ENCODE measurements around the gene BIRC2. TPM values are rescaled to one million over a fixed set of nuclear protein-coding genes. Genes with fewer than 3 reads are reported as not detected.

BIRC2 gene
- total and polyA plus RNA-seq, 3 donors from 2014 or later, result 41.3 to 73.1 (median 62.7) TPM

DNA sequence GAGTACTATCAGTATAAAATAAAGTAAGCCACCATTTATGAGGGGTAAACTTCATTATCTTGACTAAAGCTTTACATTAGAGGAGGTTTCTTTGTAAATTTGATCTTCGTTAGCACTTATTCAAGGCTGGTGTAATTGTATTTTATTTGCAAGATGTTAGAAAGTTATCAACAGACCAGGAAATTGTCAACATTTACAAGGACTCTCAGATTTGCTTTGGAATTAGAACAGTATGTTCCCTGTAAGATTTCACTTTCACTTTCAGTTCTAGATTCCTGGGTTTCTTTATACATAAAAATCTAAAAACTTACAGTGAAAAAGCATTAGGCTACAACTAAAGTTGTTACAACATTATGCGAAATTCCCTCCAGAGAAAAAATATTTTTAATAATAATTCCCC, 34.3 kb upstream of the BIRC2 start:
- H3K27me3 ChIP-seq, result no peaks in the 10 kb centered on the region
- no peak for DNase-seq
- no peaks in the 10 kb centered on the region for H3K36me3 ChIP-seq (ENCODE audit: low read depth, missing control alignments)
- intact Hi-C loops (cut with DNase I; ENCODE audit: low total_unique reads), result no loop called here
- no peaks in the 10 kb centered on the region for H3K4me1 ChIP-seq
- no peaks in the 10 kb centered on the region for H3K9me3 ChIP-seq
- WGBS, 2 donors, result 23 to 29% methylated on average over 2 of the region's 2 CpGs
- TF ChIP-seq POLR2A (IDR thresholded peaks at IDR 0.05), result no peak
- TF ChIP-seq, protein P1, sequence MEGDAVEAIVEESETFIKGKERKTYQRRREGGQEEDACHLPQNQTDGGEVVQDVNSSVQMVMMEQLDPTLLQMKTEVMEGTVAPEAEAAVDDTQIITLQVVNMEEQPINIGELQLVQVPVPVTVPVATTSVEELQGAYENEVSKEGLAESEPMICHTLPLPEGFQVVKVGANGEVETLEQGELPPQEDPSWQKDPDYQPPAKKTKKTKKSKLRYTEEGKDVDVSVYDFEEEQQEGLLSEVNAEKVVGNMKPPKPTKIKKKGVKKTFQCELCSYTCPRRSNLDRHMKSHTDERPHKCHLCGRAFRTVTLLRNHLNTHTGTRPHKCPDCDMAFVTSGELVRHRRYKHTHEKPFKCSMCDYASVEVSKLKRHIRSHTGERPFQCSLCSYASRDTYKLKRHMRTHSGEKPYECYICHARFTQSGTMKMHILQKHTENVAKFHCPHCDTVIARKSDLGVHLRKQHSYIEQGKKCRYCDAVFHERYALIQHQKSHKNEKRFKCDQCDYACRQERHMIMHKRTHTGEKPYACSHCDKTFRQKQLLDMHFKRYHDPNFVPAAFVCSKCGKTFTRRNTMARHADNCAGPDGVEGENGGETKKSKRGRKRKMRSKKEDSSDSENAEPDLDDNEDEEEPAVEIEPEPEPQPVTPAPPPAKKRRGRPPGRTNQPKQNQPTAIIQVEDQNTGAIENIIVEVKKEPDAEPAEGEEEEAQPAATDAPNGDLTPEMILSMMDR (IDR thresholded peaks at IDR 0.05), result no peak
- H3K4me3 ChIP-seq, result peak overlapping the region in 1 of 2 donors; percentile 16
- H3K27ac ChIP-seq, result peak overlapping the region; percentile 90 to 91

DNA sequence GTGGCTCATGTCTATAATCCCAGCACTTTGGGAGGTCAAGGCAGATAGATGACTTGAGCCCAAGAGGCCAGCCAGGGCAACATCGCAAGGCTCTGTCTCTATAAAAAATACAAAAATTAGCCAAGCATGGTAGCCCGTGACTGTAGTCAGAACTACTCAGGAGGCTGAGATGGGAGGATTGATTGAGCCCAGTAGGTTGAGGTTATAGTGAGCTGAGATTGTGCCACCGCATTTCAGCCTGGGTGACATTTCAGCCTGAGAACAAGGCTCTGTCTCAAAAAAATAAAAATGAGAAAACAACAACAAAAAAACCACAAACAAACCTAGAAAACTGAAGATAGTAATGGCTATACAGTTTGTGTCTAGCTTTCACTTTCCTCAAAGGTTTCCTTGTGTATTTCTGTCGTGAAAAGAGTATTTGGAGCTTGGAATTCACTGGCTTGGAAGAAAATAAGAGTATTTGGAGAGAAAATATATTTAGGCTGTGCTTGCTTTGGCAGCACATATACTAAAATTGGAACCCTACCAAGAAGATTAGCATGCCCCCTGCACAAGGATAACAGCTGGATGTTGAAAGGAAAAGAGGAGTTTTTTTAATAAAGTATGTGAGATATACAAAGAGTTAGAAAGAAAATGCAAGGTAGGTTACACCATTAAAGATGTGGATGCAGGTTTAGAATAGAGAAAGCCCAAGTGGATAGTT, 33.6 kb upstream of the BIRC2 start:
- DNase-seq, result no peak
- peak overlapping the region; percentile 90 to 91 for H3K27ac ChIP-seq
- H3K36me3 ChIP-seq (ENCODE audit: low read depth, missing control alignments), result no peaks in the 10 kb centered on the region
- peak overlapping the region in 1 of 2 donors; percentile 16 for H3K4me3 ChIP-seq
- intact Hi-C loops (cut with DNase I; ENCODE audit: low total_unique reads), result no loop called here
- TF ChIP-seq POLR2A (IDR thresholded peaks at IDR 0.05), result no peak
- TF ChIP-seq, protein P1 (IDR thresholded peaks at IDR 0.05), result no peak
- H3K4me1 ChIP-seq, result no peaks in the 10 kb centered on the region
- 48 to 58% methylated on average over 4 of the region's 4 CpGs for WGBS, 2 donors
- no peaks in the 10 kb centered on the region for H3K9me3 ChIP-seq
- no peaks in the 10 kb centered on the region for H3K27me3 ChIP-seq

DNA sequence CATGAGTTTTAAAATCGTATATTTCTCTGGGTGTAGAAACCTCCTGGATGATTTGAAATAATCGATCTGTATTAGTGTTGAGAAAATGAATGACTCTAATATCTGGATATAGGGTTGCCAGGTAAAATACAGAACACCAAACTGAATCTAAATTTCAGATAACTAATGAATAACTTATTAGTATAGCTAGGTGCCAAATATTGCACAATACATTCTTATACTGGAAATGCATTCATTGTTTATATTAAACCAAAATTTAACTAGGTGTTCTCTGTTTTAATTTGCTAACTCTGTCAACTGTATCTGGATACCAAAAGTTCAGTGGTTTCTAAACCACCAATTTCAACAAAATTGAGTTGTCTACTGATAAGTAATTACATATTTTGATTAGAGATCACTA, 32.2 kb upstream of the BIRC2 start:
- no peaks in the 10 kb centered on the region for H3K9me3 ChIP-seq
- H3K27me3 ChIP-seq, result no peaks in the 10 kb centered on the region
- TF ChIP-seq, protein P1 (IDR thresholded peaks at IDR 0.05), result no peak
- TF ChIP-seq POLR2A (IDR thresholded peaks at IDR 0.05), result no peak
- H3K4me3 ChIP-seq, result no peak overlapping the region
- no peaks in the 10 kb centered on the region for H3K36me3 ChIP-seq (ENCODE audit: low read depth, missing control alignments)
- intact Hi-C loops (cut with DNase I; ENCODE audit: low total_unique reads), result no loop called here
- WGBS, 2 donors, result 87 to 89% methylated on average over 2 of the region's 2 CpGs
- H3K27ac ChIP-seq, result no peak overlapping the region
- DNase-seq, result no peak
- H3K4me1 ChIP-seq, result no peaks in the 10 kb centered on the region

DNA sequence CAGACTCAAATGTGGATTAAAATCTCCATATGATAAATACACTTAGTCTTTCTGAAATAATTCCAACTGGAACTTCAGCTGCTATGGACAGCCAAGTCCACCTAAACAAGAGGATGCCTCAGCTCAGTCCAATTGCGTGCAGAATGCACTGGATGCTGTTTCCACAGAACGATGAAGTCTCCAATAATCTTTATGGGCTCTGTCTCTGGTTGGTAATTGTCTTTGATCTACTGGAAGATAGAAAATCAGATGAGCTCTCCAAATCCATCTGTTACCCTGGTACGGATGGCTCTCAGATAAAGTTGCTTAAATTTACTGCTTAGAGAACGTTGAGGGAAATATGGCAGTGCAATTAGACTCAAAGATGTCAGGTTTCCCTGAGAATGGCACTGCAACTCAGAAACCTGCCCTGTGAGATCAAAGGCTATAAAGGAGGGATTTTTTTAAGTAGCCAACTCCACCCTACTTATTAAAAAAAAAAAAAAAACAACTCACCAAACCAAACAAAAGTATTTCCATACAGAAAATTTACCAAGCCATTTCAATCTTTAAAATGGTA, 30.6 kb upstream of the BIRC2 start:
- Histone ChIP-seq H3K36me3 (ENCODE audit: low read depth, missing control alignments) (no peaks in the 10 kb centered on the region), H3K9me3 (no peaks in the 10 kb centered on the region), H3K4me3 (no peak overlapping the region), H3K27ac (peak overlapping the region in 1 of 2 donors; percentile 68), H3K4me1 (no peaks in the 10 kb centered on the region), H3K27me3 (no peaks in the 10 kb centered on the region)
- intact Hi-C loops (cut with DNase I; ENCODE audit: low total_unique reads), result no loop called here
- 71 to 77% methylated on average over 4 of the region's 4 CpGs for WGBS, 2 donors
- DNase-seq, result no peak
- TF ChIP-seq, protein P1 (IDR thresholded peaks at IDR 0.05), result no peak
- no peak for TF ChIP-seq POLR2A (IDR thresholded peaks at IDR 0.05)

All from testis (tissue), 3 donors.